Measurements from ENCODE around the gene SERPINC1.
"Not testable (repeated sequence)": the region's sequence is repeated elsewhere in the genome, so short reads cannot be mapped to it uniquely, and the experiment has no call there.

Gene SERPINC1

DNA sequence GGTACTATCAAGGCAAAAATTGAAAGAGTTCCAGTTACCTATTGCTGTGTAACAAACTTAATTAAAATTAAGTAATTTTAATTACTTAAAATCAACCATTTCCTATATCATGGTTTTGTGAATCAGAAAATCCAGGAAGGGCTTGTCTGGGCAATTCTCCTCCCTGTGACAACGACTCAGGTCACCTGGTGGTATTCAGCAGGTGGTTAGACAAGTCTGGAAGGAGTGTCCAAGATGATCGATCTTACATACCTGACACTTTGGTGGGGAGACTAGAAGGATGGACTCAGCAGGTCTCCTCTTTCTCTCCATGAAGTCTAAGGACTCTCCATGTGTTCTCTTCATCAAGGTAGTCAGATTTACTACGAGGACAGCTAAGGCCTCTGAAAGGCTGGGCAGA lies 22.9 kb downstream of the SERPINC1 start:
- in situ Hi-C loops (cut with MboI; ENCODE audit: low sequenced_read_pairs) = no loop called here

DNA sequence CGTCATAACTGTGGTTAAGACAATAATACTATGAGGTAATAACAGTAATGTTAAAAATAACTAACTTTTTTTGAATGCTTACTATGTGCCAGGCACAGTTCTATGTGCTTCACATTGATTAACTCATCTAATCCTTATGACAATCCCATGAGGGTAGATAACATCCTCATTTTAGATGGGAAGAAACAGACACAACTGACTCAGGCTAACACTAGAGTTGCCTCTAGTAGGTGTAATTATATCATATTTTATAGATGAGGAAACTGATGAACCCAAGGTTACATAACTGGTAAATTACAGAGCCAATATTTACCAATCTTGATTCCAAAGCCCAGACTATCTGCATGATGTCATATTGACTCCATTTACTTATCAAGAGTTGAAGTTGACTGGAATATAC lies 23.5 kb downstream of the SERPINC1 start:
- in situ Hi-C loops (cut with MboI; ENCODE audit: low sequenced_read_pairs) = no loop called here

DNA sequence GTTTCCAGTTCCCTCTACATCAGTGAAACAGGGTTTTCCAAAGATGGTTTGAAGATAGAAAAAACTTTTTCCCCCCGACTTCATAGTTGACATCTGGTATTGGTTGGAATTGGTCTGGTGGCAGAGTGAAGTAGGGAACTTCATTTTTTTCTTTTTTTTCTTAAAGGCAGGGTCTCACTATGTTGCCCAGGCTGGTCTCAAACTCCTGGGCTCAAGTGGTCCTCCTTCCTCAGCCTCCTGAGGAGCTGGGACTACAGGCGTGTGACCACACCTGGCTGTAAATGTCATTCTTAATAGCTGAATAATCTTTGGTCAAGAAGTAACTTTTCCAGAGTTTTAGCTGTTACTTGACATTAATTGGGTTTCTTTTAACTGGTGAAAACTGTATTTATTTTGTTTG lies 27.2 kb downstream of the SERPINC1 start:
- in situ Hi-C loops (cut with MboI; ENCODE audit: low sequenced_read_pairs) = no loop called here

DNA sequence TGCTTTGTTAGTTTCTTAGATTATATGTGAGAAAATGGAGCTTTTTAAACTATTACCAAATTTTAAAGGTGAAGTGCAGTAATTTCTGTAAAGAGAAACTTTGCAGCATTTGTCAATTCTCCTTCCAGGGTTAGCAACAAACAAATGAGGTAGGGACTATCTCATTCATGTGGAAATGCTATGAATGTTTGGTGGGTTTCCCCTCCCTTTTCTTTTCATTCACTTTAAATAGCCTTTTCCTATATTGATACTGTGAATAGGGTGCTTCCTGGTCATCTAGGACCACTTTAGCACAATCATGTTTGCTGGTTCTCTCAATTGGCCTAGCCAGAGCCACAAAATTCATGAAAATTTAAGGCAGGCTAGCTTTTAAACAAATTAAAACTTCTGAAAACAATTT lies 28.4 kb downstream of the SERPINC1 start:
- in situ Hi-C loops (cut with MboI; ENCODE audit: low sequenced_read_pairs) = no loop called here

DNA sequence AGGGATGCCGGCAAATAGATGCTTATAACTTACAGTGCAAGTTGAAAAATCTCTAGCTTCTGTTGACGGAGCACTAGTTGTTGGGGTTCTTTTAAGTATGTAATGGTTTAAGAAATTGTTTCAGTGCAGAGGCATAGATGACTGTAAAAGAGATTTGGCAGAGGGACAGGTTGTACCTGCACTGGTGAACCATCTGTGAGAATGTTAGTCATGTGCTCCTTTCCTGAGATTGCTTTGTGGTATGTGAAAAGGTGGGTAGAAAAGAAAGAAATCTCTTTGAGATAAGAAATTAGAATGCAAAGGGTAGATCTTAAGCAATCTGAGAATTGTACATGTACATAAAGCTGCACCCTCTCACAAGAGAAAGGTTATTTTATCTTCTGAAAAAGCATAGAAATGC lies 29.5 kb downstream of the SERPINC1 start:
- in situ Hi-C loops (cut with MboI; ENCODE audit: low sequenced_read_pairs) = no loop called here

DNA sequence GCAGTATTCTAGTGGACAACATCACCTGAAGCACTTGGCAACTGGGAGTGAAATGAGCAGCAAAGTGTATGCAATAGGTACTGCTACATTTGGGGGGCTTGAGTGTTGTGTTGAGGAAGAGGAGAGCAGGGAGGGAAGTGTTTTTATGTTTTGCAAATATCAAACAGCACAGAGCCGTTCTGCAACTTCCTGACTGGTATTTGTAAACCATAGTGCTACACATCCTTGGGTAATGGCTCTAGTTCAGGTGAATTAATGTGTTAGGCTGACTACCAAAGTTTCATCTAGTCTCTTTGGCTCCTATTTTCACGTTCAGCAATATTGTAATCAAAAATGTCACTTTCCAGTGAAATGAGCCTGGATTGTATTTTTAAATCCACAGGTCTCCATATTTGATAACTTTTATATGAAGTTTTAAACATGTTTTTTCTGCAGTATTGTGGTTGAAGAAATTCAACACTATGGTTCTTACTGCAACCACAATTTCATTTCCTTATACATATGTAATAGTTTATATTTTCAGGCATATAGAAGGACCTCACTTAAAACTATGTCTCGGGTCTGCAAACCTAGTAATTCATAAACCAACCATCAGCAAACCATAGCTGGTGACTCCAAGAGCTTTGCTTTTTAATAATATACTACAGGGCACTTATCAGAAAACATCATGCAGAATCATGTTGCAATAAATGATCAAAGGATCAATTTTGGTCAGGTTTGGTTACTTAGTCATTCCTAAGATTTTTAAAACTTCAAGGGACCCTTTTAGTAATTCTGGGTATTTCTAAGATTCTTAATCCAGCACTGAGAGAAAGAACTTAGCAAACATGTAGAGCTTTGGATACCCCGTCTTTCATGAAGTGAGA lies 30.1 kb downstream of the SERPINC1 start:
- in situ Hi-C loops (cut with MboI; ENCODE audit: low sequenced_read_pairs) = no loop called here

DNA sequence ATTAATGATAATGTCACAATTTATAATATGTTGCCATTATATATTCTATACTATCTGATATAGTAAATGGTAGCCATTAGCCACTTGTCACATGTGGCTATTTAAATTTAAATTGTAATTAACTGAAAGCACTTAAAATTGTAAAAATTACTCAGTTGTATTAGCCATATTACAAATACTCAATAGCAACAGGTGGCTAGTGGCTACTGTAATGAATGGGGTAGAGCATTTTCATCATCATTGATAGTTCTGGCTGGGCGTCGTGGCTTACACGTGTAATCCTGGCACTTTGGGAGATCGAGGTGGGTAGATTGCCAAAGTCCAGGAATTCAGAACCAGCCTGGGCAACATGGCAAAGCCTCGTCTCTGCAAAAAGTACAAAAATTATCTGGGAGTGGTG lies 32.4 kb downstream of the SERPINC1 start:
- in situ Hi-C loops (cut with MboI; ENCODE audit: low sequenced_read_pairs) = no loop called here

DNA sequence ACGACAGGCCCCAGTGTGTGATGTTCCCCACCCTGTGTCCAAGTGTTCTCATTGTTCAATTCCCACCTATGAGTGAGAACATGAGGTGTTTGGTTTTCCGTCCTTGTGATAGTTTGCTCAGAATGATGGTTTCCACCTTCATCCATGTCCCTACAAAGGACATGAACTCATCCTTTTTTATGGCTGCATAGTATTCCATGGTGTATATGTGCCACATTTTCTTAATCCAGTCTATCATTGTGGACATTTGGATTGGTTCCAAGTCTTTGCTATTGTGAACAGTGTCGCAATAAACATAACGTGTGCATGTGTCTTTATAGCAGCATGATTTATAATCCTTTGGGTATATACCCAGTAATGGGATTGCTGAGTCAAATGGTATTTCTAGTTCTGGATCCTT lies 36.0 kb downstream of the SERPINC1 start:
- in situ Hi-C loops (cut with MboI; ENCODE audit: low sequenced_read_pairs) = not testable (repeated sequence)

DNA sequence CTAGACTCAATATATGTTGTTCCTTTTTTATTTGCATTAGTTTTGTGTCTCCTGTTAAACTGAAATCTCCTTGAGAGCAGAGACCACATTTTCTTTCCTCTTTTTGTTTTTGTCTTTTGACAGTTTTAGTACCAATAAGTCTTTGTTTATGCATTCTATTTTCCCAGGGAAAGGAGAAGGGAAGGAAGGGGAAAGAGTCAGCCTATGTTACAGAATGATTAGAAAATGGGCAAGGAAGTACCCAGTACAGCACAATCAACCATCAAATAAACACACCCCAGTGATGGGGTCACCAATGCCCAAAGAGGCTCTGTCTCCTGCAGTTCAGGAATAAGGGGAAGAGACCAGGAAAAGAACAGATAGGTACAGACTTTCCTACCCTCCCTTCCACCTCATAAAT lies 38.9 kb downstream of the SERPINC1 start:
- in situ Hi-C loops (cut with MboI; ENCODE audit: low sequenced_read_pairs) = no loop called here

DNA sequence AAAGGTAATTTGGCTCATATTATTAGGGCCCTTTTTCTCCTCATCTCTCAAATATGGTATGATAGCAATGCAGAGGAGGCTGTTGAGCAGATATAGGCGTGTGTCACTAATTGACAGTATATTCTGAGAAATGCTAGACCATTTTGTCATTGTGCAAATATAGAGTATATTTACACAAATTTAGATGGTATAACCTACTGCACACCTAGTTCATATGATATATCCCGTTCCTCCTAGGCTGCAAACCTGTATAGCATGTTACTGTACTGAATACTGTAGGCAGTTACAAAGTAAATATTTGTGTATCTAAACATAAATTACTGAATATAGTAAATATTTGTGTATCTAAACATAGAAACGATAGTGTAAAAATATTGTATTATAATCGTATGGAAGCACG lies 40.4 kb downstream of the SERPINC1 start:
- in situ Hi-C loops (cut with MboI; ENCODE audit: low sequenced_read_pairs) = no loop called here

DNA sequence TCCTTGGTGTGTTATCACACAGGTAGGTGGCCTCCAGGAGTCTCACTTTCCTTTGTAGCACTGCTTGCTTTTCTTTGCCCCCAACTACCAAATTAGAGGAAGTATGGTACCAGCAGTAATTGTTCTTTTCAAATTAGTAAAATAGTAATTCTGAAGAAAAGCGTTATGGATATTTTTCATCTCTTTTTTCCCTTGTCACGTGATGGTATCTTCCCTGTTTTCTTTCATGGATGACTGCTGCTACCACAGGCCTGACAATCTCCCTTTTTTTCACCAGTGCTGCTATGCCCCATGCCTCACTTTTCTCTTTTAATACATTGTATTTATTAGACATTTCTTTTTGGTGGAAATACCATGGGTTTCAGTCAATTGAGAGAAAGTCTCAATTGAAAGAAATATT lies 45.6 kb downstream of the SERPINC1 start:
- in situ Hi-C loops (cut with MboI; ENCODE audit: low sequenced_read_pairs) = no loop called here

DNA sequence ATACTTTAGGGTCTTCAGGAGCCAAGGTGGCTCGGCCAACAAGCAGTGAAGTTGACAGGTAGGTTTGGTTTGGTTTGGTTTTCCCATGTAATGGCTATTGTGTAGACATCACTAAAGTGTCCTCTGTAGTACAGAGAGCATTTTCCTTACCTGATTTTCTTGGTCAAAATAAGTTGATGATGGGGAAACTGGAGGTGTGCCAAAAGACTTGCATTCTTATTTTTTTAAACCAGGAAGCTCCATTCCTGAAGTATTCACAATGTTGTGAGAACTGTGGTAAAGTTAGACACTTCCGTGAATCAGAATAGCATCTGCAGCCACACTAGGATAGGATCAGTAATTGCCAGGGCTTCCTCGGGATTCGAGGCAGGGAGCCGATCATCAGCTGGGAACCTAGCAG lies 46.0 kb downstream of the SERPINC1 start:
- in situ Hi-C loops (cut with MboI; ENCODE audit: low sequenced_read_pairs) = no loop called here

DNA sequence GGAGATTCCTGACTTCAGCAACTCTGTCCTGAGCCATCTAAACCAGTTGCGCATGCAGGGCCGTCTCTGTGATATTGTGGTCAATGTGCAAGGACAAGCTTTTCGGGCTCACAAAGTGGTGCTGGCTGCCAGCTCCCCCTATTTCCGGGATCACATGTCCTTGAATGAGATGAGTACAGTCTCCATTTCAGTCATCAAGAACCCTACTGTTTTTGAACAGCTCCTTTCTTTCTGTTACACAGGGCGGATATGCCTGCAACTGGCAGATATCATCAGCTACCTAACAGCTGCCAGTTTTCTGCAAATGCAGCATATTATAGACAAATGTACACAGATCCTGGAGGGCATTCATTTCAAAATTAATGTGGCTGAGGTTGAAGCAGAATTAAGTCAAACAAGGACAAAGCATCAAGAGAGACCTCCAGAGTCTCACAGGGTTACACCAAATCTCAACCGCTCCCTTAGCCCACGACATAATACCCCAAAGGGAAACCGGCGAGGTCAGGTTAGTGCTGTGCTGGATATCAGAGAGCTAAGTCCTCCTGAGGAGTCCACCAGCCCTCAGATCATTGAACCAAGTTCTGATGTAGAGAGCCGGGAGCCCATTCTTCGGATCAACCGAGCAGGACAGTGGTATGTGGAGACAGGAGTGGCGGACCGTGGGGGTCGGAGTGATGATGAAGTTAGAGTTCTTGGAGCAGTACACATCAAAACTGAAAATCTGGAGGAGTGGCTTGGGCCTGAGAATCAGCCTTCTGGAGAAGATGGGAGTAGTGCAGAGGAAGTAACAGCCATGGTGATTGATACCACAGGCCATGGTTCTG lies 46.7 kb downstream of the SERPINC1 start:
- in situ Hi-C loops (cut with MboI; ENCODE audit: low sequenced_read_pairs) = no loop called here

DNA sequence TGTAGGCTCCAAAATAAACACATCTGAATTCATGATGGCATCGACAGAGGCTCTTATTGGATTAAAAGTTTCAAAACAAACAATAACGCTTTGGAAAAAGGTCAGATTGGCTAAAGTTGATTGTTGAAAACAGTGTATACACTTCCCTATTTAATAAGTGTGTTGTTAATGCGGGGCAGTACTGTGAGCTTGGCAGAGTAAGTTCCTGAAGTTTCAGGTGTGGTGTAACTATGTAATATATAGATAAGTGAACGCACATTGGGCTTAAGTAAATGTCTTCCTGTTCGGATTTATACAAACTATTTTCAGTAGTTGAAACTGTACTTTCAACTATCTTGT lies 48.1 kb downstream of the SERPINC1 start:
- in situ Hi-C loops (cut with MboI; ENCODE audit: low sequenced_read_pairs) = no loop called here

DNA sequence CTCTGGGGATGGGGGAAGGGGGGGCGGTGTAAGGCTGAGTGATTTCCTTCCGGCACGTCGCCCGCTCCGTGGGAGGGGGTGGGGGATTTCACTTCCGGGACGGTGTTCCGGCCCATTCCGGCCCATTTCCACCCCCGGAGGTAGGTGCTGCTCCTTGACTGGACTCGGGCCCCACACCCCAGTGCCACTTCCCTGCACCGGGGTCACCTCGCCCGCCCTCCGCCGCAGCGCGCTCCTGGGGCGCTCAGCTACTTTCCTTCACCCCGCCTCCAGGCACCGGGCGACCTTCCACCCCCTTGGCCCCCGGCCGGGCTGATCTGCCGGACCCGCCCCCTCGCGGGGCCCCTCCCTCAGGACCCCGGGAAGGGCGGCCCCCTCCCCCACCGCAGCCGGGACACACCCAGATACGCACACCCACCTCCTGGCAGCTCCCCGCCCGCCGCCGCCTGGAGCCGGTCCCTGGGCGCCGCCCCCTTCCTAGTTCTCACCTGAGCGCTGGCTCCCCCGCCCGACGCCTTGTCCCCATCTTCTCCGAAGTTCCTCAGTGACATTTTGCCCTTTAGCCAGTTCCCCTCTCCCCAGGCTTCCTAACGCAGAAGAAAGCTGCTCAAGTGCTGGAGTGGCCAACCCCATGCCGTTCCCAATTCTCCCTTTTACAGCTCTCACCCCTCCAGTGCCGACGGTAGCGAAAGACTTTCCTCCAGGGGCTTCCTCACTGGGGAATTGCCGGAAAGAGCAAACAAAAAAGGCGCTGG lies 48.7 kb downstream of the SERPINC1 start, which contains the start of gene ZBTB37:
Gene ZBTB37 (plus strand): TSS at position 115 of the 755 bp plus-strand sequence. CDS start 1,846 bp downstream, outside the sequence.
- in situ Hi-C loops (cut with MboI; ENCODE audit: low sequenced_read_pairs) = no loop called here

DNA sequence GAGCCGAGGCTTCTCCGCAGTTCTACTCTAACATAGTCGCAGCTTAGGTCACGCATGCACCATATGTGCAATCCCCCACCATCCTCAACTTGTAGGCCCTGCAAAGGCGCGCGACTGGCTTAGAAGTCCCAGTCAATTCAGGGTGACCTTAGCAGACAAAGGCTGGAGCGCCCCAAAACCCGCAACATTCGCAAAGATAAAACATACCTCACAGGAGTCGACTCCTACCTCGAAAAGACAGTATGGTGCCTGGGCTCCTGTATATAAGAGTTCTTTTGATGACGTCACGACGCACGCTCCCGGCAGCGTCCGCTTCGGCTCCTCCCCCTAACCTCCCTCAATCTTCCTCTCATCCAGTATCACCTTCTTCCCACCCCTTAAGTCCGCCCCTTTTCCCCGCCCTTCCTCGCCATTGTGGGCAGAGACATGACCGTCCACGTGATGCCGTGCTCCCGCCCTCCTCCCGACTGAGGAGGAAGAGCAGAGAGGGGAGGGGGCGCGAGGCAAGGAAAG lies 49.3 kb downstream of the SERPINC1 start, which contains the start of gene GAS5:
Gene GAS5 (minus strand): TSS at position 237 of the 513 bp plus-strand sequence.
- in situ Hi-C loops (cut with MboI; ENCODE audit: low sequenced_read_pairs) = no loop called here

DNA sequence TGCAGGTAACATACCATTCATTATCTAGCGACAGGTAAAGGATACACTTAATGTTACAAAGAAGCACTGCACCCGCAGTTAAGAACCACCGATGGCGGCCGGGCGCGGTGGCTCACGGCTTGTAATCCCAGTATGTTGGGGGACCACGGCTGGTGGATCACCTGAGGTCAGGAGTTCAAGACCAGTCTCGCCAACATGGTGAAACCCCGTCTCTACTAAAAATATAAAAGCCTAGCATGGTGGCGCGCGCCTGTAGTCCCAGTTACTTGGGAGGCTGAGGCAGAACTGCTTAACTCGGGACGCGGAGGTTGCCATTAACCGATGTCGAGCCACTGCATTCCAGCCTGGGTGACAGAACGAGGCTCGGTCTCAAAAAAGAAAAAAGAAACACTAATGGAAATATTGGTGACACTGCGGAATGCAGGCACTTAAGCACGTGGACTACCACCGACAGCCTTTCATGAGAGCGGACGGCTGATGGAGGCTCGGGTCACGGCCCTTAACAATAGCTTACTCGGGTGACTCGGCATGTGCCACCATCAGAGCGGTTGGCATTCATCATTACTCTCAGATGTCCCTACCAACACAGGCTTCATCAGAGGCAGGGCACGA lies 49.9 kb downstream of the SERPINC1 start:
- in situ Hi-C loops (cut with MboI; ENCODE audit: low sequenced_read_pairs) = no loop called here

DNA sequence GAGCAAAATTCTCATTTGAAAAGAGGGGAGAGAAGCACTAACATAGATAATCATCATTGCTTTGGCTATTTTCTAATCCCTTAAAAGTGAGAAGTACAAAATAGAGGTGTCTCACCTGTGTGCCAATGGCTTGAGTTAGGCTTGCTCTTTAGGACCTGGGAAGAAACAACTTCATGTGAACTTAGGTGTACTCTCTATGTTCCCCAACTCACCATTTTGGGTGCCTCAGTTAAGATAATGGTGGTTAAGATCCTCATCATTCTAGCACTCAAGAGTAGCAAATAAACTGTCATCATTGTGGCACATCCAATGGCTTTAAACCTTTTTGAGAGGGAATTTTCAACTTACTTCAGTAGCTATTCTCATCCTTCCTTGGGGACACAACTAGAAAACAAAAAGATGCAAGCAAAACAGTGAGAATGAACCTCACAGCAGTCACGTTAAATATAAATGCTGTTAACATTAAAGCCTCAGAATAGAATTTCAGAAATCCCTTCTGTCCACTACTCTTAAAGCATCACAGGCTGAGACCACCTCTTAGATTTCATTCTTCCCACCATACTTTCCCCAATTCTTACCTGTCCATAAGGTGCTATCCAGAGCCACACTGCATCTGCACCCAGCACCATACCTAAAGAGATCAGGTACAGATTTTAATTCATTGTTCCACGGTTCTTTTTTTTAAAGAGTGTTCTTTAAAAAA lies 50.6 kb downstream of the SERPINC1 start:
- in situ Hi-C loops (cut with MboI; ENCODE audit: low sequenced_read_pairs) = no loop called here

DNA sequence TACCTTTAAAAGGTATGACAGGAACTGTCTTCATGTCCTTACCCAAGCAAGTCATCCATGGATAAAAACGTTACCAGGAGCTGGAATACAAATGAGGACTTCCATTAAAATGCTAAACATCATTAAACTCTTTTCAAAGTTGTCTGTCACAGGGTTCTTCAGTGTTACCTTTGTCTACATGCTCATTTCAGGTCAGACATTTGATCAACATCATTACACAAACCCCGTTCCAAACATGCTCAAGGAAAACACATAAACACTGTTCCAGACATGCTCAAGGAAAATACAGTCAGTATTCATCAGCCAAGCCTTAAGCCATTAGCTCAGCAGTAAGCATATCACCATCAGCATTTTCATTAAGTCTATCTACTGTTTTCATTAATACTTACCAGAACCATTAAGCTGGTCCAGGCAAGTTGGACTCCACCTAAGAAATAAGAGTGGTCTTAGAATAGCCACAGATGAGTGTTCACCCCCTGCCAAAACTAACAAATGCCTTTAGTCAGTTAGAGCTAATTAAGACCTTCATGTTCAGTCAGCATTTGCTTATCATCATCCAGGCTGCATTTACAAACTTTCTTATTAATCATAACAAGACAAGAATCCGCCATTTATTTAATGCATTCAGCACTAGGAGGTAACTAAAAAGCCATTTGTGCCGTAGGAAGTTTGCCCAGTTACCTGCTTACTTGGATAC lies 51.5 kb downstream of the SERPINC1 start:
- in situ Hi-C loops (cut with MboI; ENCODE audit: low sequenced_read_pairs) = no loop called here

Data from HL-60/S4 (cell line).